Adrenal gland (tissue), 5 donors: ENCODE results near the gene CCT2.

Source experiments
- CTCF ChIP-seq, 6 experiments: fragments of 450-650 bp in 4 of 6; fragments of 200-600 bp in 2 of 6; sonication (generic) in 1 of 6; IDR thresholded peaks; 1 replicate in 5 of 6; 2 replicates in 1 of 6; pipeline versions ENCODE4 v1.5.1 to v1.8.0; 2016 to 2021; ENCODE audit warnings: antibody characterized with exemption in 6 of 6, mild to moderate bottlenecking in 2 of 6, moderate library complexity in 1 of 6
- POLR2A ChIP-seq, 2 donors: fragments of 450-650 bp; IDR thresholded peaks; one replicate each; pipeline ENCODE4 v1.6.1; 2017; ENCODE audit warnings: antibody characterized with exemption in 2 of 2, mild to moderate bottlenecking in 2 of 2, moderate library complexity in 1 of 2
- donor health status: DM: no; HTN: no; CAD: no.

GRCh38 chr12:69610126-69610525 lies 24.9 kb downstream of the CCT2 start:
- no peak for TF ChIP-seq CTCF (IDR thresholded peaks at IDR 0.05)
- no peak for TF ChIP-seq POLR2A (IDR thresholded peaks at IDR 0.05)
